Measurements from ENCODE around the gene ABCD3.

DNA sequence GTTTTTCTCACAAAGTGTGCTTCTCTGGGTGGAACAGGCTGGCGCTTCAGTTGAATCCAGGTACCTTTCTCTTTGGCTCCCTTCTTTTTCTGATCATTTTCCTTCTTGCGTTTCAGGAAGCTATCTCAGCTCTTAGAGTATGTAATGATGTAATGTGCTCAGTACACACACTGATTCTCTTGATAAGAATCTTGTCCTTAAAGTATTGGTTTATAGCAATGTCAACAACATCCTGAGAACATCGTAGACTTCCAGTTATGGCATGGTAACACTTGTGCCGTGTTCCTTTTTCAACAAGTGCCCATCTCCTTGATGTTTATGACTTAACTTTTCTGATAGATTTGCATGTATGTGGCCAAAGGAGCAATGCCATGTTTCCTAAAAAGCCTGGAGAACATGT is 11.7 kb upstream of the ABCD3 start:
- TF ChIP-seq EZH2 (IDR thresholded peaks at IDR 0.05; ENCODE audit: insufficient read depth, low read length): no peak
- TF ChIP-seq, protein P1, sequence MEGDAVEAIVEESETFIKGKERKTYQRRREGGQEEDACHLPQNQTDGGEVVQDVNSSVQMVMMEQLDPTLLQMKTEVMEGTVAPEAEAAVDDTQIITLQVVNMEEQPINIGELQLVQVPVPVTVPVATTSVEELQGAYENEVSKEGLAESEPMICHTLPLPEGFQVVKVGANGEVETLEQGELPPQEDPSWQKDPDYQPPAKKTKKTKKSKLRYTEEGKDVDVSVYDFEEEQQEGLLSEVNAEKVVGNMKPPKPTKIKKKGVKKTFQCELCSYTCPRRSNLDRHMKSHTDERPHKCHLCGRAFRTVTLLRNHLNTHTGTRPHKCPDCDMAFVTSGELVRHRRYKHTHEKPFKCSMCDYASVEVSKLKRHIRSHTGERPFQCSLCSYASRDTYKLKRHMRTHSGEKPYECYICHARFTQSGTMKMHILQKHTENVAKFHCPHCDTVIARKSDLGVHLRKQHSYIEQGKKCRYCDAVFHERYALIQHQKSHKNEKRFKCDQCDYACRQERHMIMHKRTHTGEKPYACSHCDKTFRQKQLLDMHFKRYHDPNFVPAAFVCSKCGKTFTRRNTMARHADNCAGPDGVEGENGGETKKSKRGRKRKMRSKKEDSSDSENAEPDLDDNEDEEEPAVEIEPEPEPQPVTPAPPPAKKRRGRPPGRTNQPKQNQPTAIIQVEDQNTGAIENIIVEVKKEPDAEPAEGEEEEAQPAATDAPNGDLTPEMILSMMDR (IDR thresholded peaks at IDR 0.05; ENCODE audit: insufficient read depth, low read depth, low read length): no peak

Data from astrocyte (in vitro differentiated cells and primary cell).